Adrenal gland (tissue), 19 donors: ENCODE data around the gene SOX9. TPM values are rescaled to one million over a fixed set of nuclear protein-coding genes. Genes with fewer than 3 reads are reported as not detected.

Experiments used
- DNase-seq, 7 donors: peaks; one replicate each; pipeline ENCODE4 v3.0.0-alpha.2; 2019 to 2020
- H3K27ac ChIP-seq, 5 donors: fragments of 200-600 bp; sonication (generic) in 4 of 5; 1 replicate in 3 of 5; 2 replicates in 2 of 5; pipeline versions ENCODE4 v1.5.1 to v1.8.0; 2016 to 2020; ENCODE audit warnings: mild to moderate bottlenecking in 1 of 5
- H3K27me3 ChIP-seq: fragments of 200-600 bp; 2 replicates; pipeline ENCODE4 v1.8.0; 2021
- H3K36me3 ChIP-seq, 2 donors: fragments of 200-600 bp; replicated peaks in 1 of 2; 1 replicate in 1 of 2; 2 replicates in 1 of 2; pipeline versions ENCODE4 v1.5.1 to v1.8.0; 2018 to 2022
- H3K4me1 ChIP-seq, 2 donors: fragments of 200-600 bp; replicated peaks in 1 of 2; 1 replicate in 1 of 2; 2 replicates in 1 of 2; pipeline versions ENCODE4 v1.5.1 to v1.8.0; 2018 to 2021
- H3K4me3 ChIP-seq, 4 donors: fragments of 200-600 bp; sonication (generic) in 3 of 4; one replicate each; pipeline ENCODE4 v1.5.1; 2016 to 2018
- H3K9me3 ChIP-seq, 3 donors: fragments of 200-600 bp; sonication (generic) in 1 of 3; replicated peaks in 1 of 3; 1 replicate in 2 of 3; 2 replicates in 1 of 3; pipeline versions ENCODE4 v1.5.1 to v1.8.0; 2016 to 2021
- CTCF ChIP-seq, 6 experiments: fragments of 450-650 bp in 4 of 6; fragments of 200-600 bp in 2 of 6; sonication (generic) in 1 of 6; IDR thresholded peaks; 1 replicate in 5 of 6; 2 replicates in 1 of 6; pipeline versions ENCODE4 v1.5.1 to v1.8.0; 2016 to 2021; ENCODE audit warnings: antibody characterized with exemption in 6 of 6, mild to moderate bottlenecking in 2 of 6, moderate library complexity in 1 of 6
- POLR2A ChIP-seq, 2 donors: fragments of 450-650 bp; IDR thresholded peaks; one replicate each; pipeline ENCODE4 v1.6.1; 2017; ENCODE audit warnings: antibody characterized with exemption in 2 of 2, mild to moderate bottlenecking in 2 of 2, moderate library complexity in 1 of 2
- WGBS, 4 donors: extraction: QIAGEN DNeasy Blood & Tissue Kit in 2 of 4; methylation state at CpG; one replicate each; pipeline versions ENCODE4 v1.1.5 to v1.1.7; 2013 to 2017; 5-methylcytosine and 5-hydroxymethylcytosine counted together
- intact Hi-C, 2 donors: fragments of 100-400 bp; cut with DNase I; formaldehyde crosslinking; loops; one replicate each; pipeline versions ENCODE4 v1.14.1 to v1.15.0; 2022 to 2023
- long read RNA-seq, 10 donors: library from polyadenylated mRNA in 3 of 10; unstranded in 2 of 10; stranded (forward) in 1 of 10; transcript quantifications; one replicate each; pipeline ENCODE4 v2.0.0 and lab custom pipeline, GENCODE V29; 2021 to 2026
- polyA plus RNA-seq, 3 donors: library from polyadenylated mRNA; stranded (reverse); fragments of 200-250 nt in 2 of 3; fragments of 350-450 nt in 1 of 3; fragmentation: Illumina TruSeq in 1 of 3; extraction: RNeasy Lipid Tissue Mini Kit (QIAGEN cat#74804) in 1 of 3; gene quantifications; one replicate each; pipeline ENCODE4 v1.2.3, GENCODE V29; 2013 to 2014
- total RNA-seq, 9 donors: library from RNA; depleted of rRNA in 4 of 9; stranded (reverse); fragments of >200 nt in 4 of 9; fragments of 120-200 nt in 1 of 9; fragmentation: NEBNext Ultra II Directional in 1 of 9; extraction: Animal tissue kit (Norgen Biotek cat#: 25700) in 1 of 9; gene quantifications; one replicate each; pipeline versions ENCODE4 v1.1.0 to v1.2.4, GENCODE V29; 2013 to 2023
- donor health status: healthy with polysubstance abuse.
- donor health status: Bipolar disorder and iron deficiency.
- donor health status: DM: yes; HTN: yes; CAD: no.
- donor health status: DM: no; HTN: no; CAD: no.
- donor health status: DM: no; HTN: no; CAD: no.
- donor health status: DM: yes; HTN: yes; CAD: no.

Gene SOX9
- 1 to 10 TPM in 8 of 9 donors, under 1 TPM in 1; 0.22 to 8.9 (median 5.4) TPM for total RNA-seq
- polyA plus RNA-seq = 1 to 10 TPM in 2 of 3 donors, under 1 TPM in 1; 0.95 to 3.5 (median 3.0) TPM
- long read RNA-seq, donor 1 = 0 reads
- long read RNA-seq, donor 2 = 0 reads
- long read RNA-seq, donor 3 = 0 reads
- long read RNA-seq, donor 4, partial matches to known transcripts = 0 of 1 reads
- long read RNA-seq, donor 4, other reads (novel, unspliced or antisense) = 1 of 1 reads
- long read RNA-seq, donor 5, partial matches to known transcripts = 3 of 6 reads
- long read RNA-seq, donor 5, other reads (novel, unspliced or antisense) = 0 of 6 reads
- long read RNA-seq, donor 6, partial matches to known transcripts = 0 of 1 reads
- long read RNA-seq, donor 6, other reads (novel, unspliced or antisense) = 1 of 1 reads
- long read RNA-seq, donor 7 = 0 reads
- long read RNA-seq, donor 8 = 0 reads
- long read RNA-seq, donor 9 = 0 reads
- long read RNA-seq, donor 10 = 0 reads

DNA sequence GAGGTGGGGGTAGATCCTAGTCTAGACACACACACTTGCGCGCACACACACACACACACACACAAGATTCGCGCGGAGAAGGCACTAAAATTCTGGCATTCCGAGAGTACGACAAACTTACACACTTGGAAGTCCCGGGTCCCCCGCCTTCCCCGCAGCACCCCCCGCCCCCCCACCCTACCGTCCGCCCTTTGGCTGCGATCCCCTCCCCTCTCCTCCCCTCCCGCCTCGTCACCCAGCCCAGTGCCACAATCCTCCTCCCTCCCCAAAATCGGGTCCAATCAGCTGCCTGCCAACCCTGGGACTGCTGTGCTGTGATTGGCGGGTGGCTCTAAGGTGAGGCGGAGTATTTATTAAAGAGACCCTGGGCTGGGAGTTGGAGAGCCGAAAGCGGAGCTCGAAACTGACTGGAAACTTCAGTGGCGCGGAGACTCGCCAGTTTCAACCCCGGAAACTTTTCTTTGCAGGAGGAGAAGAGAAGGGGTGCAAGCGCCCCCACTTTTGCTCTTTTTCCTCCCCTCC, at the start of gene SOX9:
SOX9 (plus strand) TSS at position 379 of the 522 bp plus-strand sequence. CDS start 372 bp downstream, outside the sequence.
- H3K27me3 ChIP-seq = peaks cover 59% of the 10 kb centered on the region
- no peaks in the 10 kb centered on the region for H3K36me3 ChIP-seq
- H3K27ac ChIP-seq = peak within 1 kb of the TSS in 2 of 5 donors; percentile 38 to 78
- DNase-seq = peak; percentile 67 to 88 (median 82)
- 1 to 4% (median 2%) methylated on average over 11 to 27 of the region's 27 CpGs for WGBS, 4 donors
- TF ChIP-seq CTCF (IDR thresholded peaks at IDR 0.05) = no peak
- peak; percentile 56 to 65 for TF ChIP-seq POLR2A (IDR thresholded peaks at IDR 0.05)
- intact Hi-C loops = loop anchor here in 1 of 2 donors (5.0 kb wide), 1 partner anchor 648 kb away; no protein-coding TSS in a partner anchor
- H3K9me3 ChIP-seq = no peaks in the 10 kb centered on the region
- H3K4me3 ChIP-seq = peak within 1 kb of the TSS in 2 of 4 donors; percentile 15 to 59
- peaks cover 4 to 28% of the 10 kb centered on the region in 2 donors for H3K4me1 ChIP-seq

GRCh38 chr17:72071330-72071729, 49.5 kb upstream of the SOX9 start:
- Histone ChIP-seq H3K4me3 (no peak overlapping the region), H3K36me3 (no peaks in the 10 kb centered on the region), H3K27me3 (no peaks in the 10 kb centered on the region), H3K27ac (no peak overlapping the region), H3K4me1 (no peaks in the 10 kb centered on the region), H3K9me3 (no peaks in the 10 kb centered on the region)
- TF ChIP-seq POLR2A (IDR thresholded peaks at IDR 0.05) (no peak), CTCF (IDR thresholded peaks at IDR 0.05) (no peak)
- 57 to 65% (median 62%) methylated on average over 4 of the region's 4 CpGs for WGBS, 4 donors
- no peak for DNase-seq
- intact Hi-C loops = no loop called here

- WGBS, 4 donors = 50 to 72% (median 57%) methylated on average over 7 of the region's 7 CpGs
- H3K4me3 ChIP-seq = no peak overlapping the region
- H3K36me3 ChIP-seq = no peaks in the 10 kb centered on the region
- intact Hi-C loops = no loop called here
- TF ChIP-seq POLR2A (IDR thresholded peaks at IDR 0.05) = no peak
- no peak for TF ChIP-seq CTCF (IDR thresholded peaks at IDR 0.05)
- no peak overlapping the region for H3K27ac ChIP-seq
- no peaks in the 10 kb centered on the region for H3K4me1 ChIP-seq
- no peaks in the 10 kb centered on the region for H3K9me3 ChIP-seq
- no peak for DNase-seq
- no peaks in the 10 kb centered on the region for H3K27me3 ChIP-seq
Measured at GRCh38 chr17:72075995-72076677, 44.7 kb upstream of the SOX9 start.

DNA sequence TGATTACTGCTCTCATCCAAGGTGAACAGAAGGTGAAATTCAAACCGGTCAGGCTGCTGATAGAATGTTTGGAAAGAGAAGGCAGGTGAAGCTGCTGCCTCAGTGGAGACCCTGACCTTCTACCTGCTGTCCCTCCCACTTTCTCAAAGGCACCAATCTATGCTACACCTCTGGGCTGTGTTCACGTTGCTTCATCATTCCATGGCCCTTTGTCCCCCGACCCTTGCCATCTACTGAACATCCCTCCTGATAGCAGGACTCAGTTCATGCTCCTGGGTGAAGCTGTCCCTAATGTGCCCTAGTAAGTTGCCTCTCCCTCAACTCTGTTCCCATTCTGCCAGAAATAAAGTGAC, 44.2 kb upstream of the SOX9 start:
- DNase-seq = no peak
- TF ChIP-seq CTCF (IDR thresholded peaks at IDR 0.05) (no peak), POLR2A (IDR thresholded peaks at IDR 0.05) (no peak)
- Histone ChIP-seq H3K4me1 (no peaks in the 10 kb centered on the region), H3K27me3 (no peaks in the 10 kb centered on the region), H3K4me3 (no peak overlapping the region), H3K27ac (no peak overlapping the region), H3K9me3 (no peaks in the 10 kb centered on the region), H3K36me3 (no peaks in the 10 kb centered on the region)
- WGBS, 4 donors = 64 to 86% (median 71%) methylated on average over 3 of the region's 3 CpGs
- intact Hi-C loops = no loop called here
